HG02852 (cell line): Measurements from ENCODE around the gene PIGU.
"Not testable (repeated sequence)": the region's sequence is repeated elsewhere in the genome, so short reads cannot be mapped to it uniquely, and the experiment has no call there.

Experiments used
- ATAC-seq: cut with Tn5 transposase; IDR thresholded peaks from one replicate; pipeline ENCODE4 v1.9.1; 2021; ENCODE audit warnings: mild to moderate bottlenecking, moderate library complexity; ENCODE audit not compliant: unreplicated experiment

The PIGU gene

GRCh38 chr20:34624629-34625028, 52.3 kb downstream of the PIGU start:
- no peak for ATAC-seq

- no peak for ATAC-seq
Measured at GRCh38 chr20:34622821-34623451, 54.0 kb downstream of the PIGU start.

GRCh38 chr20:34621383-34622367, 55.2 kb downstream of the PIGU start:
- ATAC-seq: no peak

GRCh38 chr20:34621036-34621343, 55.9 kb downstream of the PIGU start:
- no peak for ATAC-seq

GRCh38 chr20:34618676-34619075, 58.2 kb downstream of the PIGU start:
- ATAC-seq: no peak

- not testable (repeated sequence) for ATAC-seq
Measured at GRCh38 chr20:34616913-34617312, 60.0 kb downstream of the PIGU start.

- ATAC-seq: no peak
Measured at GRCh38 chr20:34615477-34615876, 61.4 kb downstream of the PIGU start.

- not testable (repeated sequence) for ATAC-seq
Measured at GRCh38 chr20:34611976-34612375, 64.9 kb downstream of the PIGU start.

- ATAC-seq: no peak
Measured at GRCh38 chr20:34607066-34607465, 69.8 kb downstream of the PIGU start.

GRCh38 chr20:34604980-34605788, 71.7 kb downstream of the PIGU start:
- ATAC-seq: no peak

GRCh38 chr20:34600892-34601653, 75.8 kb downstream of the PIGU start:
- ATAC-seq: no peak

GRCh38 chr20:34595377-34596184, 81.3 kb downstream of the PIGU start:
- no peak for ATAC-seq

GRCh38 chr20:34586488-34587163, 90.3 kb downstream of the PIGU start:
- no peak for ATAC-seq

- no peak for ATAC-seq
Measured at GRCh38 chr20:34585019-34585418, 91.9 kb downstream of the PIGU start.

- no peak for ATAC-seq
Measured at GRCh38 chr20:34583544-34583943, 93.3 kb downstream of the PIGU start.

GRCh38 chr20:34582911-34583310, 94.0 kb downstream of the PIGU start:
- ATAC-seq: no peak

GRCh38 chr20:34582221-34582620, 94.7 kb downstream of the PIGU start:
- ATAC-seq: no peak

- ATAC-seq: no peak
Measured at GRCh38 chr20:34581341-34582184, 95.3 kb downstream of the PIGU start.
